ENCODE data around the gene NUDT3.

The NUDT3 gene

DNA sequence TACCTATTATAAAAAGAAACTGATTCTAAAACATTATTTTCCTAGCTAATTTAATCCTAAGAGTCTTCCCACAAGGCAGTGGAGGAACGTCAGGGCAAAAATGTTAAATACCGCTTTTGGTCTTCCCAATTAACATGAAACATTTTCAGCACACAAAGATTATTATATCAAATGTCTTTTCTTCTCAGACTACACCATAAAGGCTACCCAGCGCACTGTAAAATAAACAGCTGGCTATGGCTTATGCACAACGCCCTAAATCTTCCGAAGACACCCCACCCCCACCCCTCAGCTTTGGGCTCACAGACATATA, 1.0 kb downstream of the NUDT3 start:
- Histone ChIP-seq H3K9ac (peak overlapping the region; percentile 99), H3K36me3 (ENCODE audit: insufficient read depth) (no peaks in the 10 kb centered on the region), H3K27me3 (ENCODE audit: insufficient read depth, low read depth) (no peaks in the 10 kb centered on the region), H3K79me2 (ENCODE audit: insufficient read depth, low read depth) (peaks cover 56% of the 10 kb centered on the region), H3K4me2 (peak overlapping the region; percentile 93), H4K20me1 (ENCODE audit: insufficient read depth) (peaks cover 7% of the 10 kb centered on the region; the same call in 1 of the 2 replicates), H3K4me1 (ENCODE audit: low read depth, poor library complexity, severe bottlenecking) (peaks cover 16% of the 10 kb centered on the region), H3K4me3 (IDR thresholded peaks at IDR 0.05; ENCODE audit: insufficient read depth, low read depth, low read length) (no peak overlapping the region), H2AFZ (ENCODE audit: low read depth) (peak overlapping the region; percentile 80; the same call in 1 of the 2 replicates), H3K27ac (peak overlapping the region; percentile 99)
- TF ChIP-seq, protein P1, sequence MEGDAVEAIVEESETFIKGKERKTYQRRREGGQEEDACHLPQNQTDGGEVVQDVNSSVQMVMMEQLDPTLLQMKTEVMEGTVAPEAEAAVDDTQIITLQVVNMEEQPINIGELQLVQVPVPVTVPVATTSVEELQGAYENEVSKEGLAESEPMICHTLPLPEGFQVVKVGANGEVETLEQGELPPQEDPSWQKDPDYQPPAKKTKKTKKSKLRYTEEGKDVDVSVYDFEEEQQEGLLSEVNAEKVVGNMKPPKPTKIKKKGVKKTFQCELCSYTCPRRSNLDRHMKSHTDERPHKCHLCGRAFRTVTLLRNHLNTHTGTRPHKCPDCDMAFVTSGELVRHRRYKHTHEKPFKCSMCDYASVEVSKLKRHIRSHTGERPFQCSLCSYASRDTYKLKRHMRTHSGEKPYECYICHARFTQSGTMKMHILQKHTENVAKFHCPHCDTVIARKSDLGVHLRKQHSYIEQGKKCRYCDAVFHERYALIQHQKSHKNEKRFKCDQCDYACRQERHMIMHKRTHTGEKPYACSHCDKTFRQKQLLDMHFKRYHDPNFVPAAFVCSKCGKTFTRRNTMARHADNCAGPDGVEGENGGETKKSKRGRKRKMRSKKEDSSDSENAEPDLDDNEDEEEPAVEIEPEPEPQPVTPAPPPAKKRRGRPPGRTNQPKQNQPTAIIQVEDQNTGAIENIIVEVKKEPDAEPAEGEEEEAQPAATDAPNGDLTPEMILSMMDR (conservative IDR thresholded peaks at IDR 0.05; ENCODE audit: low read depth, low read length): no peak

DNA sequence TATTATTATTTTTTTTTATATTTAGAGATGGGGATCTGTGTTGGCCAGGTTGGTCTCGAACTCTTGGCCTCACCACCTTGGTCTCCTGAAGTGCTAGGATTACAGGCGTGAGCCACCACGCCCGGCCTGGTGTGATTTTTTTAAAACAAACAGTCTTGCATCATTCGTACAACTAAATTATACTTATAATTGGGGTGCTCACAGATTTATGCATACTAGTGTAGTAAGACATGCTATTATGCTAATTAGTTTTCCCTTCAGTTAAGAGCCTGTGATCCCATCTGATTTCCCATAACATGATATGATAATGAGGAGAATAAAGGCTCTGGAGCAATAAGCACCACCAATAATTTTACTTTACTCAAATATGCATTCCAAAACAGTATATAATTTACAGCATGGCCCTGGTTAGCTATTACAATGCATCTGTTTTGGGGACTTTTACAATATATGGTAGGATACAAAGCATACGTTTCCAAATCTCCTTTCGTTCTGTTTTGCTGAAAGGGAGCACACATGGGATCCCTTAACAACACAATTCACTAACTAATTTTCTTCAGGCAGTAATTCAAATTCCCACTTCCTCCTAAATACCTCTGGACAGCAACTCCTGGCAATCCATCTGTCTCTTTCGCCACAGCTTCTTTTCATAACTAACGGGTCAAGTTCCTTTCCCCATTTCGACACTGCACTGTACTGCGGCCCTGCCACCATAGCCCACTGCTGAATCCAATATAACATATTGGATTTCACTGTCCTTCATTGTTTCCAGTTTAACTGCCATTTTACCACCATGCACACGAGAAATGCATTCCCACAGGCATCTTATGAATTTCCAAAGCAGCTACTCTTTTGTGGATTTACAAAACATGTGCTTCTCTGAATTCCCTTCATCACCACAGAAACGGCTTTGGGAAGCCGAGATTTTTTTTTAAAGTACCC, 1.7 kb downstream of the NUDT3 start:
- peak overlapping the region; percentile 99 for H3K27ac ChIP-seq
- peak overlapping the region; percentile 99 for H3K9ac ChIP-seq
- peaks cover 9% of the 10 kb centered on the region; the same call in 1 of the 2 replicates for H4K20me1 ChIP-seq (ENCODE audit: insufficient read depth)
- TF ChIP-seq, protein P1 (conservative IDR thresholded peaks at IDR 0.05; ENCODE audit: low read depth, low read length): no peak
- H3K4me3 ChIP-seq (IDR thresholded peaks at IDR 0.05; ENCODE audit: insufficient read depth, low read depth, low read length): no peak overlapping the region
- H3K27me3 ChIP-seq (ENCODE audit: insufficient read depth, low read depth): no peaks in the 10 kb centered on the region
- H3K4me1 ChIP-seq (ENCODE audit: low read depth, poor library complexity, severe bottlenecking): peaks cover 20% of the 10 kb centered on the region
- H3K36me3 ChIP-seq (ENCODE audit: insufficient read depth): no peaks in the 10 kb centered on the region
- peaks cover 63% of the 10 kb centered on the region for H3K79me2 ChIP-seq (ENCODE audit: insufficient read depth, low read depth)
- H2AFZ ChIP-seq (ENCODE audit: low read depth): peak overlapping the region; percentile 80; the same call in 1 of the 2 replicates
- H3K4me2 ChIP-seq: peak overlapping the region; percentile 93

DNA sequence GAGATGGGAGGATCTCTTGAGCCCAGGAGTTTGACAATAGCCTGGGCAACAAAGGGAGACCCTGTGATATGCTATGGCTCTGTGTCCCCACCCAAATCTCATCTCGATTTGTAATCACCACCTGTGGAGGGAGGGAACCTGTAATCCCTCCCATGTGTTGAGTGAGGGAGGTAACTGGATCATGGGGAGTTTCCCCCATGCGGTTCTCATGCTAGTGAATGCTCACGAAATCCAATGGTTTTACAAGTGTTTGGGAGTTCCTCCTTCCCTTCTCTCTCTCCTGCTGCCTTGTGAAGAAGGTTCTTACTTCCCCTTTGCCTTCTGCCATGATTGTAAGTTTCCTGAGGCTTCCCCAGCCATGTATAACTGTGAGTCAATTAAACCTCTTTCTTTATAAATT, 3.4 kb downstream of the NUDT3 start:
- peaks cover 16% of the 10 kb centered on the region; the same call in 1 of the 2 replicates for H4K20me1 ChIP-seq (ENCODE audit: insufficient read depth)
- no peaks in the 10 kb centered on the region for H3K27me3 ChIP-seq (ENCODE audit: insufficient read depth, low read depth)
- H3K4me2 ChIP-seq: no peak overlapping the region
- no peak overlapping the region for H3K4me3 ChIP-seq (IDR thresholded peaks at IDR 0.05; ENCODE audit: insufficient read depth, low read depth, low read length)
- no peak overlapping the region for H3K9ac ChIP-seq
- H3K79me2 ChIP-seq (ENCODE audit: insufficient read depth, low read depth): peaks cover 80% of the 10 kb centered on the region
- TF ChIP-seq, protein P1 (conservative IDR thresholded peaks at IDR 0.05; ENCODE audit: low read depth, low read length): no peak
- no peak overlapping the region for H3K27ac ChIP-seq
- H3K36me3 ChIP-seq (ENCODE audit: insufficient read depth): no peaks in the 10 kb centered on the region
- no peak overlapping the region for H2AFZ ChIP-seq (ENCODE audit: low read depth)
- H3K4me1 ChIP-seq (ENCODE audit: low read depth, poor library complexity, severe bottlenecking): peaks cover 20% of the 10 kb centered on the region

DNA sequence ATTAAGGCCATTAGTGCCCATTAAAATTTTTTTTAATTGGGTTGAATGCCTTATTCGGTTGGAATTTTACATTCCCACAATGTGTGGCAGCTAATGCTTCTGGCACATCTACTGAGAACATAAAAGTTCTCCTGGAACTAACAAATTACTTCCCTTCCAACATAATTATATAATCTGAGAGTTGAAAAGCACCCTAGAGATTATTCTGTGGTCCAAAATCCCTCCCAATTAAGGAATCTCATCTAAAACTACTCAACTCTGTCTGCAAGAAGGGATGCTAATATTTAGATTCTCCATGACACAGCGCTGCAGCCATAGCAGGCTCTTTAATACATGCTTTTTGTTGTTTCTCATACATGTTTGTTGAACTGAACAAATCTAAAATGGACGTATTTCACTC, 4.0 kb downstream of the NUDT3 start:
- H3K4me3 ChIP-seq (IDR thresholded peaks at IDR 0.05; ENCODE audit: insufficient read depth, low read depth, low read length): no peak overlapping the region
- H4K20me1 ChIP-seq (ENCODE audit: insufficient read depth): peaks cover 16% of the 10 kb centered on the region; the same call in 1 of the 2 replicates
- H3K27ac ChIP-seq: no peak overlapping the region
- H3K79me2 ChIP-seq (ENCODE audit: insufficient read depth, low read depth): peaks cover 86% of the 10 kb centered on the region
- TF ChIP-seq, protein P1 (conservative IDR thresholded peaks at IDR 0.05; ENCODE audit: low read depth, low read length): no peak
- peaks cover 15% of the 10 kb centered on the region for H3K4me1 ChIP-seq (ENCODE audit: low read depth, poor library complexity, severe bottlenecking)
- no peaks in the 10 kb centered on the region for H3K27me3 ChIP-seq (ENCODE audit: insufficient read depth, low read depth)
- no peak overlapping the region for H3K9ac ChIP-seq
- no peak overlapping the region for H2AFZ ChIP-seq (ENCODE audit: low read depth)
- no peaks in the 10 kb centered on the region for H3K36me3 ChIP-seq (ENCODE audit: insufficient read depth)
- no peak overlapping the region for H3K4me2 ChIP-seq
